Gastrocnemius medialis (tissue), 4 donors: ENCODE data around the gene ZG16B. TPM values are rescaled to one million over a fixed set of nuclear protein-coding genes. Genes with fewer than 3 reads are reported as not detected.

Source experiments
- ATAC-seq, 2 donors: fragments of 150-250 bp; one replicate each; pipeline ENCODE4 v1.9.1; 2016
- DNase-seq, 2 donors: peaks; one replicate each; pipeline ENCODE4 v3.0.0-alpha.2; 2019
- H3K27ac ChIP-seq, 4 donors: fragments of 200-600 bp; sonication (generic); 1 replicate in 1 of 4; 2 replicates in 3 of 4; pipeline ENCODE4 v1.5.1; 2016 to 2018; ENCODE audit warnings: mild to moderate bottlenecking in 2 of 4, moderate library complexity in 1 of 4
- H3K27me3 ChIP-seq, 3 donors: fragments of 200-600 bp; sonication (generic) in 2 of 3; 1 replicate in 1 of 3; 2 replicates in 2 of 3; pipeline versions ENCODE4 v1.5.1 to v1.6.0; 2016 to 2019; ENCODE audit warnings: mild to moderate bottlenecking in 1 of 3, moderate library complexity in 1 of 3
- H3K36me3 ChIP-seq, 2 donors: fragments of 200-600 bp; sonication (generic) in 1 of 2; one replicate each; pipeline ENCODE4 v1.5.1; 2017 to 2018
- H3K4me1 ChIP-seq, 2 donors: fragments of 200-600 bp; sonication (generic) in 1 of 2; one replicate each; pipeline ENCODE4 v1.5.1; 2016 to 2017; ENCODE audit warnings: mild to moderate bottlenecking in 2 of 2
- H3K4me3 ChIP-seq, 4 donors: fragments of 200-600 bp; sonication (generic) in 3 of 4; 1 replicate in 1 of 4; 2 replicates in 3 of 4; pipeline ENCODE4 v1.5.1; 2016 to 2019; ENCODE audit warnings: mild to moderate bottlenecking in 2 of 4
- H3K9me3 ChIP-seq, 3 donors: fragments of 200-600 bp; sonication (generic) in 2 of 3; 1 replicate in 1 of 3; 2 replicates in 2 of 3; pipeline ENCODE4 v1.5.1; 2016 to 2019
- CTCF ChIP-seq, 5 experiments: fragments of 450-650 bp in 3 of 5; fragments of 200-600 bp in 2 of 5; sonication (generic) in 2 of 5; IDR thresholded peaks in 4 of 5; conservative IDR thresholded peaks in 1 of 5; 1 replicate in 4 of 5; 2 replicates in 1 of 5; pipeline ENCODE4 v1.5.1; 2016 to 2019; ENCODE audit warnings: antibody characterized with exemption in 5 of 5, mild to moderate bottlenecking in 3 of 5, moderate library complexity in 3 of 5
- POLR2A ChIP-seq, 2 donors: fragments of 450-650 bp; IDR thresholded peaks; one replicate each; pipeline ENCODE4 v1.6.1; 2017; ENCODE audit warnings: antibody characterized with exemption in 2 of 2, mild to moderate bottlenecking in 2 of 2, moderate library complexity in 2 of 2
- in situ Hi-C, 4 donors: fragments of 200-750 bp; cut with MboI; loops; one replicate each; pipeline versions ENCODE4 v1.15.0 to v1.8.0; 2017; ENCODE audit warnings: low sequenced_read_pairs in 4 of 4
- intact Hi-C: fragments of 100-400 bp; cut with DNase I; formaldehyde crosslinking; loops from one replicate; pipeline ENCODE4 v1.15.1; 2023; ENCODE audit warnings: low total_unique reads
- total RNA-seq, 4 donors: library from RNA; depleted of rRNA; stranded (reverse); fragments of >200 nt; gene quantifications; one replicate each; pipeline versions ENCODE4 v1.1.0 to v1.2.3, GENCODE V29; 2016

The ZG16B gene
- total RNA-seq, 4 donors from 2014 or later, result not detected

- Histone ChIP-seq H3K27me3 (peaks cover 9 to 11% (median 9%) of the 10 kb centered on the region in 3 donors), H3K27ac (no peak overlapping the region), H3K4me1 (no peaks in the 10 kb centered on the region), H3K36me3 (no peaks in the 10 kb centered on the region), H3K9me3 (no peaks in the 10 kb centered on the region), H3K4me3 (no peak overlapping the region)
- DNase-seq, result no peak
- intact Hi-C loops, result no loop called here
- no peak for ATAC-seq
- TF ChIP-seq CTCF (IDR thresholded peaks at IDR 0.05 in 4 of 5, conservative IDR thresholded peaks at IDR 0.05 in 1 of 5), result no peak
- TF ChIP-seq POLR2A (IDR thresholded peaks at IDR 0.05), result no peak
- in situ Hi-C loops, result no loop called here
Measured at GRCh38 chr16:2828876-2829430, 1.1 kb upstream of the ZG16B start.

GRCh38 chr16:2830355-2830695 lies 222 bp downstream of the ZG16B start:
- in situ Hi-C loops (no loop called here), intact Hi-C loops (no loop called here)
- H3K9me3 ChIP-seq, result no peaks in the 10 kb centered on the region
- no peaks in the 10 kb centered on the region for H3K4me1 ChIP-seq
- H3K27ac ChIP-seq, result no peak overlapping the region
- no peak overlapping the region for H3K4me3 ChIP-seq
- TF ChIP-seq CTCF (IDR thresholded peaks at IDR 0.05 in 4 of 5, conservative IDR thresholded peaks at IDR 0.05 in 1 of 5) (no peak), POLR2A (IDR thresholded peaks at IDR 0.05) (no peak)
- no peak for DNase-seq
- no peak for ATAC-seq
- no peaks in the 10 kb centered on the region for H3K36me3 ChIP-seq
- H3K27me3 ChIP-seq, result peaks cover 9 to 11% (median 9%) of the 10 kb centered on the region in 3 donors

- Histone ChIP-seq H3K4me1 (no peaks in the 10 kb centered on the region), H3K27me3 (peaks cover 9 to 12% (median 11%) of the 10 kb centered on the region in 3 donors), H3K27ac (no peak overlapping the region), H3K9me3 (no peaks in the 10 kb centered on the region), H3K36me3 (no peaks in the 10 kb centered on the region), H3K4me3 (no peak overlapping the region)
- intact Hi-C loops (no loop called here), in situ Hi-C loops (no loop called here)
- DNase-seq (no peak), ATAC-seq (no peak)
- TF ChIP-seq CTCF (IDR thresholded peaks at IDR 0.05 in 4 of 5, conservative IDR thresholded peaks at IDR 0.05 in 1 of 5), result no peak
- TF ChIP-seq POLR2A (IDR thresholded peaks at IDR 0.05), result no peak
Measured at GRCh38 chr16:2831203-2831602, 1.1 kb downstream of the ZG16B start.

GRCh38 chr16:2833776-2834175 lies 3.7 kb downstream of the ZG16B start:
- DNase-seq, result no peak
- no peak for ATAC-seq
- Histone ChIP-seq H3K27me3 (peaks cover 9 to 25% (median 11%) of the 10 kb centered on the region in 3 donors), H3K36me3 (no peaks in the 10 kb centered on the region), H3K4me1 (no peaks in the 10 kb centered on the region), H3K9me3 (no peaks in the 10 kb centered on the region), H3K27ac (no peak overlapping the region), H3K4me3 (no peak overlapping the region)
- intact Hi-C loops (no loop called here), in situ Hi-C loops (no loop called here)
- TF ChIP-seq CTCF (IDR thresholded peaks at IDR 0.05 in 4 of 5, conservative IDR thresholded peaks at IDR 0.05 in 1 of 5) (no peak), POLR2A (IDR thresholded peaks at IDR 0.05) (no peak)

- DNase-seq (no peak), ATAC-seq (no peak)
- Histone ChIP-seq H3K36me3 (no peaks in the 10 kb centered on the region), H3K9me3 (no peaks in the 10 kb centered on the region), H3K27me3 (peaks cover 0 to 30% (median 8%) of the 10 kb centered on the region in 3 donors), H3K4me1 (no peaks in the 10 kb centered on the region), H3K4me3 (no peak overlapping the region), H3K27ac (no peak overlapping the region)
- TF ChIP-seq CTCF (IDR thresholded peaks at IDR 0.05 in 4 of 5, conservative IDR thresholded peaks at IDR 0.05 in 1 of 5) (no peak), POLR2A (IDR thresholded peaks at IDR 0.05) (no peak)
- intact Hi-C loops, result no loop called here
- in situ Hi-C loops, result no loop called here
Measured at GRCh38 chr16:2834968-2835367, 4.9 kb downstream of the ZG16B start.
